Body of pancreas (tissue), 4 donors: ENCODE data around the gene RANBP3. TPM values are rescaled to one million over a fixed set of nuclear protein-coding genes. Genes with fewer than 3 reads are reported as not detected.

ENCODE experiments used
- ATAC-seq: fragments of 150-250 bp; one replicate; pipeline ENCODE4 v1.9.1; 2016
- DNase-seq, 4 donors: peaks; one replicate each; pipeline ENCODE4 v3.0.0-alpha.2; 2019
- H3K27ac ChIP-seq, 4 donors: fragments of 200-600 bp; sonication (generic); 1 replicate in 3 of 4; 2 replicates in 1 of 4; pipeline versions ENCODE4 v1.5.1 to v1.6.1; 2016 to 2019; ENCODE audit warnings: mild to moderate bottlenecking in 1 of 4, mixed read lengths in 1 of 4, moderate library complexity in 1 of 4
- H3K27me3 ChIP-seq, 2 donors: fragments of 200-600 bp; sonication (generic); one replicate each; pipeline ENCODE4 v1.6.0; 2016; ENCODE audit warnings: mild to moderate bottlenecking in 1 of 2
- H3K36me3 ChIP-seq, 2 donors: fragments of 200-600 bp; sonication (generic); replicated peaks in 1 of 2; 2 replicates each; pipeline ENCODE4 v1.5.1; 2016; ENCODE audit warnings: low read depth in 2 of 2; ENCODE audit not compliant: insufficient read depth in 1 of 2
- H3K4me1 ChIP-seq: fragments of 200-600 bp; sonication (generic); one replicate; pipeline ENCODE4 v1.6.0; 2016
- H3K4me3 ChIP-seq, 2 donors: fragments of 200-600 bp; sonication (generic); 1 replicate in 1 of 2; 2 replicates in 1 of 2; pipeline ENCODE4 v1.5.1; 2016 to 2019
- H3K9me3 ChIP-seq, 3 donors: fragments of 200-600 bp; sonication (generic); 1 replicate in 2 of 3; 2 replicates in 1 of 3; pipeline ENCODE4 v1.5.1; 2016
- POLR2A ChIP-seq, 3 donors: fragments of 450-650 bp; IDR thresholded peaks; one replicate each; pipeline ENCODE4 v1.6.1; 2016; ENCODE audit warnings: antibody characterized with exemption in 3 of 3, mild to moderate bottlenecking in 2 of 3
- WGBS, 2 donors: methylation state at CpG; one replicate each; pipeline ENCODE4 v1.1.5; 2017; 5-methylcytosine and 5-hydroxymethylcytosine counted together
- intact Hi-C: fragments of 100-400 bp; cut with DNase I; formaldehyde crosslinking; loops from one replicate; pipeline ENCODE4 v1.15.1; 2023
- total RNA-seq, 2 donors: library from RNA; depleted of rRNA; stranded (reverse); fragments of >200 nt; gene quantifications; one replicate each; pipeline ENCODE4 v1.1.0, GENCODE V29; 2016
- TF ChIP-seq, protein P1 (sequence below), 7 experiments: fragments of 450-650 bp in 4 of 7; fragments of 200-600 bp in 3 of 7; sonication (generic) in 3 of 7; IDR thresholded peaks; one replicate each; pipeline ENCODE4 v1.5.1; 2016 to 2019; ENCODE audit warnings: antibody characterized with exemption in 7 of 7

Gene RANBP3
- total RNA-seq, 2 donors from 2014 or later = 62.0 to 90.0 TPM

- TF ChIP-seq POLR2A (IDR thresholded peaks at IDR 0.05) = no peak
- TF ChIP-seq, protein P1, sequence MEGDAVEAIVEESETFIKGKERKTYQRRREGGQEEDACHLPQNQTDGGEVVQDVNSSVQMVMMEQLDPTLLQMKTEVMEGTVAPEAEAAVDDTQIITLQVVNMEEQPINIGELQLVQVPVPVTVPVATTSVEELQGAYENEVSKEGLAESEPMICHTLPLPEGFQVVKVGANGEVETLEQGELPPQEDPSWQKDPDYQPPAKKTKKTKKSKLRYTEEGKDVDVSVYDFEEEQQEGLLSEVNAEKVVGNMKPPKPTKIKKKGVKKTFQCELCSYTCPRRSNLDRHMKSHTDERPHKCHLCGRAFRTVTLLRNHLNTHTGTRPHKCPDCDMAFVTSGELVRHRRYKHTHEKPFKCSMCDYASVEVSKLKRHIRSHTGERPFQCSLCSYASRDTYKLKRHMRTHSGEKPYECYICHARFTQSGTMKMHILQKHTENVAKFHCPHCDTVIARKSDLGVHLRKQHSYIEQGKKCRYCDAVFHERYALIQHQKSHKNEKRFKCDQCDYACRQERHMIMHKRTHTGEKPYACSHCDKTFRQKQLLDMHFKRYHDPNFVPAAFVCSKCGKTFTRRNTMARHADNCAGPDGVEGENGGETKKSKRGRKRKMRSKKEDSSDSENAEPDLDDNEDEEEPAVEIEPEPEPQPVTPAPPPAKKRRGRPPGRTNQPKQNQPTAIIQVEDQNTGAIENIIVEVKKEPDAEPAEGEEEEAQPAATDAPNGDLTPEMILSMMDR (IDR thresholded peaks at IDR 0.05) = no peak
- WGBS, 2 donors = 90 to 100% methylated on average over 1 of the region's 1 CpG
Observed at GRCh38 chr19:5911366-5911765, 66.6 kb downstream of the RANBP3 start.

DNA sequence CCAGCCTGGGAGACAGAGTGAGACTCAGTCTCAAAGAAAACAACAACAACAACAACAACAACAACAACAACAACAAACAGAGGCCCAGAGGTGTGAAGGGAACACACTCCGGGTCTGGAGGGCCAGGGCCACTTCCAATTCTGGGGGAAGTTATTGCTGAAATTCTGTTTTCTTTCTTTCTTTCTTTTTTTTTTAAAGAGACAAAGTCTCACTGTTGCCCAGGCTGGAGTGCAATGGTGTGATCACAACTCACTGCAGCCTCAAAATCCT is 67.4 kb downstream of the RANBP3 start:
- TF ChIP-seq, protein P1 (IDR thresholded peaks at IDR 0.05) = no peak
- TF ChIP-seq POLR2A (IDR thresholded peaks at IDR 0.05) = no peak
- no peaks in the 10 kb centered on the region for H3K9me3 ChIP-seq
- peaks cover 21% of the 10 kb centered on the region for H3K4me1 ChIP-seq
- intact Hi-C loops = no loop called here
- WGBS, 2 donors = 92% methylated on average over 1 of the region's 1 CpG
- no peaks in the 10 kb centered on the region for H3K27me3 ChIP-seq
- H3K27ac ChIP-seq = no peak overlapping the region
- no peak overlapping the region for H3K4me3 ChIP-seq
- ATAC-seq (no peak), DNase-seq (no peak)
- peaks cover 0 to 2% of the 10 kb centered on the region in 2 donors for H3K36me3 ChIP-seq

More at GRCh38 chr19:5911366-5911765, 66.6 kb downstream of the RANBP3 start:
- Histone ChIP-seq H3K27ac (no peak overlapping the region), H3K9me3 (no peaks in the 10 kb centered on the region), H3K4me1 (peaks cover 18% of the 10 kb centered on the region), H3K36me3 (peaks cover 0 to 2% of the 10 kb centered on the region in 2 donors), H3K27me3 (no peaks in the 10 kb centered on the region), H3K4me3 (no peak overlapping the region)
- intact Hi-C loops = no loop called here
- ATAC-seq (no peak), DNase-seq (no peak)

DNA sequence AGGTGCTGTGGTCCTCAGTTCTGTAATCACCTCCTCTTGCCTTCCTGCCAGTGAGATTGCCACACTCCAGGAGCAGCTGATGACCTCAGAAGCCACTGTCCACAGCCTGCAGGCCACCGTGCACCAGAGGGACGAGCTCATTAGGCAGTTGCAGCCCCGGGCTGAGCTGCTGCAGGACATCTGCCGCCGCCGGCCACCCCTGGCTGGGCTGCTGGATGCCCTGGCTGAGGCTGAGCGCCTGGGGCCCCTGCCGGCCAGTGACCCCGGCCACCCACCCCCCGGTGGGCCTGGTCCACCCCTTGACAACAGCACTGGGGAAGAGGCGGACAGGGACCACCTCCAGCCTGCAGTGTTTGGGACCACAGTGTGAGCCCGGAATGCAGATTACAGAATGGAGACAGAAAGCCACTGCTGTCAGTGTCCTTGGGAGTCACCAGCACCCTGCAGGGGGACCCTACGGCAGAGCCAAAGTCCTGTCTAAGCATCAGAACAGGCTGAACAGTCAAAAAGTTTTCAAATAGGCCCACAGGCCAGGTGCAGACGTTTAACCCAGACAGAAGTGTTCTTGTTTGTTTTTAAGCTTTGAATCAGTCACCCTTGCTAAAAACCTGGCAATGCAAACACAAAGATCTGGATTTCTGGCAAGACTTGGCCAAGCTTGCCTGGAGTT is 69.0 kb downstream of the RANBP3 start:
- intact Hi-C loops = no loop called here
- no peaks in the 10 kb centered on the region for H3K9me3 ChIP-seq
- 66 to 77% methylated on average over 3 to 14 of the region's 14 CpGs for WGBS, 2 donors
- TF ChIP-seq, protein P1 (IDR thresholded peaks at IDR 0.05) = no peak
- no peak for TF ChIP-seq POLR2A (IDR thresholded peaks at IDR 0.05)
- H3K27me3 ChIP-seq = no peaks in the 10 kb centered on the region
- H3K4me3 ChIP-seq = no peak overlapping the region
- H3K27ac ChIP-seq = no peak overlapping the region
- peaks cover 0 to 2% of the 10 kb centered on the region in 2 donors for H3K36me3 ChIP-seq
- peaks cover 17% of the 10 kb centered on the region for H3K4me1 ChIP-seq
- DNase-seq (no peak), ATAC-seq (no peak)

- 76 to 79% methylated on average over 4 to 5 of the region's 5 CpGs for WGBS, 2 donors
- peaks cover 26% of the 10 kb centered on the region for H3K4me1 ChIP-seq
Observed at GRCh38 chr19:5907241-5907640, 70.7 kb downstream of the RANBP3 start.

More at GRCh38 chr19:5907241-5907640, 70.7 kb downstream of the RANBP3 start:
- ATAC-seq = no peak
- Histone ChIP-seq H3K27ac (no peak overlapping the region), H3K36me3 (peaks cover 0 to 2% of the 10 kb centered on the region in 2 donors), H3K27me3 (no peaks in the 10 kb centered on the region), H3K9me3 (no peaks in the 10 kb centered on the region), H3K4me3 (no peak overlapping the region)
- intact Hi-C loops = no loop called here
- TF ChIP-seq, protein P1 (IDR thresholded peaks at IDR 0.05) = no peak
- no peak for TF ChIP-seq POLR2A (IDR thresholded peaks at IDR 0.05)
- DNase-seq = no peak
